ENCODE data around the gene SH3BGRL. TPM values are rescaled to one million over a fixed set of nuclear protein-coding genes. Genes with fewer than 3 reads are reported as not detected.

Gene SH3BGRL
- polyA plus RNA-seq, result 100 to 1,000 TPM; 188 to 334 (median 208) TPM

DNA sequence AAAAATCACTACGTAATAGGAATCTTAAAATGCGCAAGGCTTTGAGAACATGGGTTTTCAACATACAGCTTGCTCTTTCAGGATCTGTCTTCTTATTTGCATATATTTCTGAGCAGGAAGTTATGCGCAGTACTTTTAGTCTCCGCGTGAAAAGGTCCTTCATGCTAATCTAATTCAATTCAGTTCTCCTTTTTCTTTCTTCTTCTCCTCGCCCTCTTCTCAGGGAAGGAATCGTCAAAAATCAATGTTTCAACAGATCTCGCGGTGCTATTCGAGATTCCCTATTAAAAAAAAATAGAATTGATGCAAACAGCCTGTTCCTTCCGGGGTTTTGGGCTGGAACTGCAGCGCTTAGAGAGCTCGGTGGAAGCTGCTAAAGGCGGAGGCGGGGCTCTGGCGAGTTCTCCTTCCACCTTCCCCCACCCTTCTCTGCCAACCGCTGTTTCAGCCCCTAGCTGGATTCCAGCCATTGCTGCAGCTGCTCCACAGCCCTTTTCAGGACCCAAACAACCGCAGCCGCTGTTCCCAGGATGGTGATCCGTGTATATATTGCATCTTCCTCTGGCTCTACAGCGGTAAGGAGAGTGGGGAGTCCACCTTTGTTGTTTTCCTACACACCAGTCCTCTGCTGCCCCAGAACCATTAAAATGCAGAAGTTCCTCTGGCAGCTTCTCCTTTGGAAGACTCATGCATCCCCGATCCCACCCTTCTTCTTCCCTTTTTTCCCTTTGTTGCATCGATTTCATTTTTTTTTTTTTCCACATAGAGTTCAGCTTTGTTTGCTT, at the start of gene SH3BGRL, which contains the start of gene HMGN5:
SH3BGRL (plus strand) TSS at position 432 of the 785 bp plus-strand sequence; CDS start at position 531, 99 bp downstream.
HMGN5 (minus strand) TSS at position 243 of the 785 bp plus-strand sequence. CDS start 80,364 bp downstream, outside the sequence.
- Mint-ChIP-seq H3K4me1 (peaks cover 46 to 58% of the 10 kb centered on the region in 2 donors), H3K27ac (peak within 1 kb of the TSS; percentile 90 to 94 (median 93)), H3K36me3 (peaks cover 0 to 4% (median 0%) of the 10 kb centered on the region in 3 donors), H3K4me3 (peak within 1 kb of the TSS; percentile 91 to 99 (median 96)), H3K9me3 (no peaks in the 10 kb centered on the region), H3K27me3 (ENCODE audit: low read depth in 3 of 3) (peaks cover 0 to 4% (median 0%) of the 10 kb centered on the region in 3 donors)
- peak; percentile 64 to 74 (median 72) for DNase-seq

DNA sequence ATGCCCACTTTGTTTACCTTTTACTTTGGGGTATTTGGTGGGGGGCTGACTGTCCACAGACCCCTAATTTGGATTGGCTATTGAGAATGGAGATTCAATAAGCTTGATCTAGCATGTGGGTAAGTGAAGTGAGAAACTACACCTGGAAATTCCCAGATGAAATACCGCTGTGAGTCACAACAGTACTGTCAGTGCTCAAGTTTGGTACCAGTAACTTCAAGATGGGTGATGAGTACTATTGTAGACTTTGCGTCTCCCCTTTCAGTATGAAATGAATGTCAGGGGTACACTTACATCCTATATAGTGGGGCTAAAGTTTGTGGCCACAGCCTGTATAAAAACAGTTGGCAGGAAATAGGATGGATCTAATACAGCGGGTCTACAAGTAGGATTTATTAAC, 33.5 kb upstream of the SH3BGRL start:
- Mint-ChIP-seq H3K27ac (no peak overlapping the region), H3K4me1 (no peaks in the 10 kb centered on the region), H3K27me3 (ENCODE audit: low read depth in 3 of 3) (peaks cover 0 to 3% (median 0%) of the 10 kb centered on the region in 3 donors), H3K4me3 (no peak overlapping the region), H3K36me3 (no peaks in the 10 kb centered on the region), H3K9me3 (no peaks in the 10 kb centered on the region)
- DNase-seq, result no peak

DNA sequence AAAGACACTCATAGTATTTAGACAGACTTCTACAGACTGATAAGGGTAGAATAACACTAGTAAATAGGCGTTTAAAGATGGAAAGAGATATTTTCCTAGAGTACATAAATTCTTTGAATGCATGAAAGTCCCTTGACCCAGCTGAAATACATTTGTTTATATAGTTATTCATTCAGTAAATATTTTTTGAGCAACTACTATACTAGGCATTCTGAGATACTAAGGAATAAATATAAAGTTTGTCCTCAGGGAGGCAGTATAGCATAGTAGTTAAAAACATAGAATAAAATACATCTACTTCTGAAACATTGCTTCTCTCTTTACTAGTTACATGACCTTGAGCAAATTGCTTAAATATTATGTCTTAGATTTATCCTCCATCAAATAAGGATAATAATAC, 27.6 kb upstream of the SH3BGRL start:
- Mint-ChIP-seq H3K27me3 (ENCODE audit: low read depth in 3 of 3) (peaks cover 2 to 5% (median 4%) of the 10 kb centered on the region in 3 donors), H3K9me3 (no peaks in the 10 kb centered on the region), H3K36me3 (no peaks in the 10 kb centered on the region), H3K4me1 (no peaks in the 10 kb centered on the region), H3K4me3 (no peak overlapping the region), H3K27ac (no peak overlapping the region)
- peak in 1 of 3 donors; percentile 7 for DNase-seq

DNA sequence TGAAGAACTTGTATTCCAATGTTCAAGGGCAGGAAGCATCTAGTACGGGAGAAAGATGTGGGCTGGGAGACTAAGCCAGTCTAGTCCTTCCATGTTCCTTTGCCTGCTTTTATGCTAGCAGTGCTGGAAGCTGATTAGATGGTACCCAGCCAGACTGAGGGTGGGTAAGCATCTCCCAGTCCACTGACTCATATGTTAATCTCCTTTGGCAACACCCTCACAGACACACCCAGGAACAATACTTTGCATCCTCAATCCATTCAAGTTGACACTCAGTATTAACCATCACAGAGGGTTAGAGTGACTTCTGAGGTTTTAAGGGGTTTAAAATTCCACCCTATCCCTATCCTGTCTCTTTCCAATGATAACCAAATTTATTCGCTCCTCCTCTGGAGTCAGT, 6.6 kb upstream of the SH3BGRL start:
- Mint-ChIP-seq H3K9me3 (no peaks in the 10 kb centered on the region), H3K4me3 (no peak overlapping the region), H3K27me3 (ENCODE audit: low read depth in 3 of 3) (peaks cover 0 to 2% (median 2%) of the 10 kb centered on the region in 3 donors), H3K27ac (no peak overlapping the region), H3K36me3 (no peaks in the 10 kb centered on the region), H3K4me1 (peaks cover 0 to 5% of the 10 kb centered on the region in 2 donors)
- no peak for DNase-seq

DNA sequence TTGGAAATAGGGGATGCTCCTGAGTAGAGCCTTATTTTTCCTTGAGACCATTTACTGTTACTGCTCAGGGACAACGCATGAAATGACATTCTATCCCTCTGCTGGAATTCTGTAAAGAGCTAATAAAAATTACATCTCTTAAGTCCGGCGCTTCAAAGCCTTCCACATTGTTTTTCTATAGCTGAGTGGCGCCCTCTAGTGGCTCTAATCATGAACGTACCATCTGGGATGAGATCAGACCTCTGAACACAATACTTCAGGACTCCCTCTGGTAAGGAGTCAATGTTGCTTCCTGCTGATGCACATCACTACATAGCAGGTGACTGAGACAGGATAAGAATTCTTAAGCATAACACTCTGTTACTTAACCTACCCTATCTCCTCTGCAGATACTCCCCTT, 6.2 kb upstream of the SH3BGRL start:
- DNase-seq, result peak; percentile 43 to 52 (median 51)
- Mint-ChIP-seq H3K27ac (no peak overlapping the region), H3K27me3 (ENCODE audit: low read depth in 3 of 3) (peaks cover 0 to 2% (median 2%) of the 10 kb centered on the region in 3 donors), H3K9me3 (no peaks in the 10 kb centered on the region), H3K4me3 (no peak overlapping the region), H3K36me3 (no peaks in the 10 kb centered on the region), H3K4me1 (peaks cover 2 to 6% of the 10 kb centered on the region in 2 donors)

DNA sequence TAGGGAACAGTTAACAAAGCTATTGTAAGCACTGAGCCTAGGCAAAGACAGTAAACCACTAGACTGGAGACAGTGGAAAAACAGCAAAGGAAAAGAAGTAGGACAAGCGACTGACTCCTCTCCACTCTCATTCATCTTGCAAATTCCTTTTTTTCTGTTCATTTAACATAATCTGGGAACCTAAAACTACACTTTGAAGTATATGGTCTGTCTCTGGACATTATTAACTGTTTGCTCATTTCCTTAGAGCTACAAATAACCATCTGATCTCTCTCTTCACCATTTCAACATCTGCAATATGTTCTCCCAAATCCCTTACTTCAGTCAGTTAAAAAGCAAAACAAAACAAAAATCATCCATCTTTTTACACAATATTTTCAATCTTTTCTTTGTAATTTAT, 831 bp upstream of the SH3BGRL start:
- Mint-ChIP-seq H3K4me1 (peaks cover 39 to 50% of the 10 kb centered on the region in 2 donors), H3K36me3 (peaks cover 0 to 4% (median 0%) of the 10 kb centered on the region in 3 donors), H3K27me3 (ENCODE audit: low read depth in 3 of 3) (peaks cover 0 to 4% (median 0%) of the 10 kb centered on the region in 3 donors), H3K4me3 (peak overlapping the region; percentile 91 to 99 (median 96)), H3K9me3 (no peaks in the 10 kb centered on the region), H3K27ac (peak overlapping the region; percentile 90 to 94 (median 93))
- no peak for DNase-seq

DNA sequence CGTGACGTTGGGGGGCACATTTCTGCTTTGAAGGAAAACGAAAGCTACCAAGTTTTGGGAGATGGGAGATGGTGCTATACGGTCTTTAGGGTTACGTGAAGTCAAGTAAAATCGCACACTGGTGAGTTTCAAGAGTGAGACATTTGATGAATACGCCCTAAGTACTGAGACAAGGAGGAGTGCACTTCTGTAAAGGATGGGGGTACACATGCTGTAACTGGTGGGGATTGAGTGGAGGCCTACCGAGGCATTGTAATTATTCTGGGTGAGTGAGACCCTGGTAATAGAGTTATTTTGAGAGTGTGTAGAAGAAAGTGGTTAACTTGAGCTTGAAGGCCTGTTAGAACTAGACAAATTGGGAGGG, 536 bp downstream of the SH3BGRL start:
- H3K9me3 Mint-ChIP-seq, result no peaks in the 10 kb centered on the region
- H3K36me3 Mint-ChIP-seq, result peaks cover 0 to 4% (median 0%) of the 10 kb centered on the region in 3 donors
- peak in 2 of 3 donors; percentile 5 to 14 for DNase-seq
- peaks cover 46 to 60% of the 10 kb centered on the region in 2 donors for H3K4me1 Mint-ChIP-seq
- peaks cover 0 to 4% (median 0%) of the 10 kb centered on the region in 3 donors for H3K27me3 Mint-ChIP-seq (ENCODE audit: low read depth in 3 of 3)
- peak overlapping the region; percentile 91 to 99 (median 96) for H3K4me3 Mint-ChIP-seq
- peak overlapping the region; percentile 90 to 94 (median 93) for H3K27ac Mint-ChIP-seq

DNA sequence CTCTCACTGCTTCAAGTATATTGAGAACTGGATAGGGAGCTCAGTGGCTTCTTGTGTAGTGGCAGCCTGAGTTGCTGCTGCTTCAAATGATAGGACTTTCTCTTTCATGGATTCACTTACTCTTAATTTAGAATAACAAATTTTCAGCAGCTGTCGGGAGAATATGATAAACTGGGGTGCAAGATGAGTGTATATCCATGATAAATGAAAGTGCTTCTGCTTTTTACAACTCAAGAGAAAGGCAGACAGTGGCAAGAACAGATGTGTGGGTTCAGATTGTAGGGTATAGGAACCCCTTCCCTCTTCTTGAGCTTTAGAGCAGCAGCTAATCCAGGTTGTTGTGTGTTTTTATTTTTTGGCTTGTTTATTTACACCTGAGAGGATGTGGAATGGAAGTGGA, 1.0 kb downstream of the SH3BGRL start:
- Mint-ChIP-seq H3K27me3 (ENCODE audit: low read depth in 3 of 3) (peaks cover 0 to 4% (median 0%) of the 10 kb centered on the region in 3 donors), H3K9me3 (no peaks in the 10 kb centered on the region), H3K27ac (peak overlapping the region; percentile 90 to 94 (median 93)), H3K36me3 (peaks cover 0 to 4% (median 0%) of the 10 kb centered on the region in 3 donors), H3K4me3 (peak overlapping the region; percentile 91 to 99 (median 96)), H3K4me1 (peaks cover 46 to 64% of the 10 kb centered on the region in 2 donors)
- no peak for DNase-seq

DNA sequence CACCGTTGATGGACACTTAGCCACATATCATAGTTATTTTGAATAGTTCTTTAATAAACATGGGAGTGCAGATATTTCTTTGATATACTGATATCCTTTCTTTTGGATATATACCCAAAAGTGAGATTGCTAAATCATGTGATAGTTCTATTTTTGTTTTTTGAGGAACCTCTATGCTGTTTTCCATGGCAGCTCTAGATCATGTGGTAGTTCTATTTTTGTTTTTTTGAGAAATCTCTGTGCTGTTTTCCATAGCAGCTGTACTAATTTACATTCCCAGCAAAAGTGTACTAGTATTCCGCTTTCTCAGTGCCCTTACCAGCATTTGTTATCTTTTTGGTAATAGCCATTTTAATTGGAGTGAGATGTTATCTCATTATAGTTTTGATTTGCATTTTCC, 3.6 kb downstream of the SH3BGRL start:
- Mint-ChIP-seq H3K27ac (no peak overlapping the region), H3K27me3 (ENCODE audit: low read depth in 3 of 3) (peaks cover 0 to 7% (median 3%) of the 10 kb centered on the region in 3 donors), H3K36me3 (peaks cover 0 to 4% (median 0%) of the 10 kb centered on the region in 3 donors), H3K4me1 (peaks cover 44 to 74% of the 10 kb centered on the region in 2 donors), H3K4me3 (peak overlapping the region in 1 of 5 donors; percentile 5), H3K9me3 (no peaks in the 10 kb centered on the region)
- DNase-seq, result no peak

DNA sequence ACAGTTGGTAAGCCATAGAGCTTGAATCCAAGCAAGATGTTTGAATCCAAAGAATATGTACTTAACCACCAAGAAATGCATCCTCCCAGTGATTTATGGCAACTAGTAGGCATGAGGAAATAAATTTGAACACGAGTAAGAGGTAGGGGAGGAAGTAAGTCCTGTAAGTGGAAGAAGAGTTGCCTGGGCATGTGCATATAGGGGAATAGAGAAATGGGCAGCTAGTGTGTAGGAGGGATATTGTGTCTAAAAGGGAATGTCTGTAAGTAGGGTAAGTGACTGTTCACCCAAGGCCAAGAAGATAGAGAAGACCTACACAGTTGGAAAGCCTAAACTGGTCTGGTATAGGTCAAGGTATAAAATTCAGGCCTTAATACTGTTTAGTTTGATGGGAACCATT, 4.6 kb downstream of the SH3BGRL start:
- H3K27ac Mint-ChIP-seq, result no peak overlapping the region
- H3K9me3 Mint-ChIP-seq, result no peaks in the 10 kb centered on the region
- peaks cover 39 to 65% of the 10 kb centered on the region in 2 donors for H3K4me1 Mint-ChIP-seq
- H3K4me3 Mint-ChIP-seq, result no peak overlapping the region
- H3K36me3 Mint-ChIP-seq, result peaks cover 0 to 4% (median 0%) of the 10 kb centered on the region in 3 donors
- H3K27me3 Mint-ChIP-seq (ENCODE audit: low read depth in 3 of 3), result peaks cover 0 to 7% (median 3%) of the 10 kb centered on the region in 3 donors
- DNase-seq, result no peak

DNA sequence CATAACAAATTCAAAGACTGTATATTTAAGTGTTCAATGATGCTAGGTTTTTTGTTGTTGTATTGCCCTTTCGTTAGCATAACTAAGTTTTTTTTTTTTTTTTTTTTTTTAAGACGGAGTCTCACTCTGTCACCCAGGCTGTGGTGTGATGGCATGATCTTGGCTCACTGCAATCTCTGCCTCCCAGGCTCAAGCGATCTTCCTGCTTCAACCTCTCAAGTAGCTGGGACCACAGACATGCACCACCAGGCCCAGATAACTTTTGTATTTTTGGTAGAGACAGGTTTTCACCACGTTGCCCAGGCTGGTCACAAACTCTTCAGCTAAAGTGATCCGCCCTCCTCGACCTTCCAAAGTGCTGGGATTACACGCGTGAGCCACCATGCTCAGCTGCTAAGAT, 7.0 kb downstream of the SH3BGRL start:
- no peak overlapping the region for H3K27ac Mint-ChIP-seq
- no peak for DNase-seq
- H3K9me3 Mint-ChIP-seq, result no peaks in the 10 kb centered on the region
- H3K27me3 Mint-ChIP-seq (ENCODE audit: low read depth in 3 of 3), result peaks cover 0 to 7% (median 0%) of the 10 kb centered on the region in 3 donors
- no peak overlapping the region for H3K4me3 Mint-ChIP-seq
- peaks cover 0 to 4% (median 0%) of the 10 kb centered on the region in 3 donors for H3K36me3 Mint-ChIP-seq
- peaks cover 22 to 45% of the 10 kb centered on the region in 2 donors for H3K4me1 Mint-ChIP-seq

DNA sequence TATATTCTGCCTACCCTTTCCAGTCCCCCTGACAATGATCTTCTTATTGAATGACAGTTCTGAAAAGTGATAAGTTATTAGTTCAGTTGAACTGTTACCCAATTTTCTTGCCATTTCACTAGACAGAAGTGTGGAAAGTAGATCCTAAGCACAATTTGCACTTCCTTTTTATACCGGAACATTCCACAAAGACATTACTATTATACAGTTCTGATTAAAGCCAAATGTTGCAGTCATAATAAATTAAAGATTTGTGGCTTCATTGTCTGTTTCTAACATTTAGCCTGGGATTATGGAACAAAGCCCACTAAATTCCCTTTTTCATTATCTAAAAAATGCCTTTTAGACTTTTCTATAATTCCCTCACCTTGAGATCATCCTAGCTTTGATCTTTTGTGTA, 13.8 kb downstream of the SH3BGRL start:
- Mint-ChIP-seq H3K9me3 (no peaks in the 10 kb centered on the region), H3K4me1 (peaks cover 15 to 45% of the 10 kb centered on the region in 2 donors), H3K4me3 (no peak overlapping the region), H3K27me3 (ENCODE audit: low read depth in 3 of 3) (peaks cover 0 to 4% (median 2%) of the 10 kb centered on the region in 3 donors), H3K36me3 (no peaks in the 10 kb centered on the region), H3K27ac (peak overlapping the region in 1 of 6 donors; percentile 20)
- no peak for DNase-seq

DNA sequence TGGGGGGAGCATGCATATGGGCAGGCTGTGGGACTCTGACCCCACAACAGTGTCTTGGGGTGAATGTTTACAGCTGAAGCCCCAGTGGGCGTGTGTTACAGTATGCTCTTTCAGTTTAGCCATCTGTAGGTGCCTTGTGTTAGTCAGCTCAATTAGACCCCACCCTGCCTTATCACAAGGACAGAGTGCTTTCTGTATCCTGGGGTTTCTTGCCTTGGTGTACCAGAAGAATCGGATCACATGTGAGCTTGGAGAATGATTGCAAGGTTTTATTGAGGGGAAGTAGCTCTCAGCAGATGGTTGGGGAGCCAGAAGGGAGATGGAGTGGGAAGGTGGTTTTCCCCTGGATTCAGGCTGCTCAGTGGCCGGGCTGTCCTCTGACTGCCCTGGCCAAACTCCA, 27.3 kb downstream of the SH3BGRL start:
- H3K27me3 Mint-ChIP-seq (ENCODE audit: low read depth in 3 of 3), result peaks cover 0 to 3% (median 0%) of the 10 kb centered on the region in 3 donors
- H3K4me1 Mint-ChIP-seq, result peaks cover 25 to 62% of the 10 kb centered on the region in 2 donors
- no peaks in the 10 kb centered on the region for H3K36me3 Mint-ChIP-seq
- H3K27ac Mint-ChIP-seq, result no peak overlapping the region
- DNase-seq, result no peak
- no peak overlapping the region for H3K4me3 Mint-ChIP-seq
- no peaks in the 10 kb centered on the region for H3K9me3 Mint-ChIP-seq

DNA sequence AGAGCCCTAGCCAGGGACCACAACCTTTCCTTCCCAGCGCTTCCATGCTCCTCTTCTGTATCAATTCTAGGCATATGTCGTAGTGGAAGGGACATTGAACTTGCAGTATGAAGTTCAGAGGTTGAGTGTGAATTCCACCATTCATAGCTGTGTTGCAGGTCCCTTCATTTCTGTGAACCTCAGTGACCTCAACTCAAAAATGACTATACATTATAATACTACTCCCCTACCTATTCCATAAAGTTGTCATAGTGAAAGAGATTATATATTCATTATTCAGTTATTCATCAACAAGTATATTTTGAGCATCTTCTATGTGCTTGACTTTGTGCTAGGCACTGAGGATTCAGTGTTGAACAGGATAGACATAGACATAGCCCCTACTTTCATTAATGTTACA, 28.0 kb downstream of the SH3BGRL start:
- Mint-ChIP-seq H3K27ac (no peak overlapping the region), H3K27me3 (ENCODE audit: low read depth in 3 of 3) (peaks cover 0 to 3% (median 0%) of the 10 kb centered on the region in 3 donors), H3K4me1 (peaks cover 23 to 55% of the 10 kb centered on the region in 2 donors), H3K36me3 (no peaks in the 10 kb centered on the region), H3K4me3 (no peak overlapping the region), H3K9me3 (no peaks in the 10 kb centered on the region)
- no peak for DNase-seq
